Measurements from ENCODE around the gene MAP3K10.
"Not testable (repeated sequence)": the region's sequence is repeated elsewhere in the genome, so short reads cannot be mapped to it uniquely, and the experiment has no call there.

MAP3K10 gene

GRCh38 chr19:40170303-40170989 lies 20.8 kb upstream of the MAP3K10 start:
- DNase-seq (ENCODE audit: low read depth, low spot score) = not testable (repeated sequence)

GRCh38 chr19:40171293-40171692 lies 19.9 kb upstream of the MAP3K10 start:
- not testable (repeated sequence) for H3K4me3 ChIP-seq (ENCODE audit: low read length); DNase-seq (ENCODE audit: low read depth, low spot score)

More at GRCh38 chr19:40170303-40170989, 20.8 kb upstream of the MAP3K10 start:
- not testable (repeated sequence) for H3K4me3 ChIP-seq (ENCODE audit: low read length)

- no peak for DNase-seq (ENCODE audit: low read depth, low spot score)
- H3K4me3 ChIP-seq (ENCODE audit: low read length) = no peak overlapping the region
Measured at GRCh38 chr19:40174092-40174491, 17.1 kb upstream of the MAP3K10 start.

- no peak for DNase-seq (ENCODE audit: low read depth, low spot score)
- no peak overlapping the region for H3K4me3 ChIP-seq (ENCODE audit: low read length)
Measured at GRCh38 chr19:40175820-40176219, 15.4 kb upstream of the MAP3K10 start.

GRCh38 chr19:40177286-40178070 lies 13.7 kb upstream of the MAP3K10 start:
- no peak for DNase-seq (ENCODE audit: low read depth, low spot score)

GRCh38 chr19:40178756-40179155 lies 12.5 kb upstream of the MAP3K10 start:
- no peak for DNase-seq (ENCODE audit: low read depth, low spot score)
- no peak overlapping the region for H3K4me3 ChIP-seq (ENCODE audit: low read length)

More at GRCh38 chr19:40177286-40178070, 13.7 kb upstream of the MAP3K10 start:
- no peak overlapping the region for H3K4me3 ChIP-seq (ENCODE audit: low read length)

- no peak for DNase-seq (ENCODE audit: low read depth, low spot score)
- no peak overlapping the region for H3K4me3 ChIP-seq (ENCODE audit: low read length)
Measured at GRCh38 chr19:40184273-40184672, 7.0 kb upstream of the MAP3K10 start.

- peak overlapping the region; percentile 83 for H3K4me3 ChIP-seq (ENCODE audit: low read length)
- no peak for DNase-seq (ENCODE audit: low read depth, low spot score)
Measured at GRCh38 chr19:40191836-40192646, 815 bp downstream of the MAP3K10 start.

- DNase-seq (ENCODE audit: low read depth, low spot score) = no peak
- no peak overlapping the region for H3K4me3 ChIP-seq (ENCODE audit: low read length)
Measured at GRCh38 chr19:40192758-40193586, 1.7 kb downstream of the MAP3K10 start.

GRCh38 chr19:40193587-40193849 lies 2.3 kb downstream of the MAP3K10 start:
- H3K4me3 ChIP-seq (ENCODE audit: low read length) = no peak overlapping the region
- no peak for DNase-seq (ENCODE audit: low read depth, low spot score)

- H3K4me3 ChIP-seq (ENCODE audit: low read length) = no peak overlapping the region
- DNase-seq (ENCODE audit: low read depth, low spot score) = no peak
Measured at GRCh38 chr19:40198272-40198990, 7.2 kb downstream of the MAP3K10 start.

- DNase-seq (ENCODE audit: low read depth, low spot score) = no peak
Measured at GRCh38 chr19:40200341-40201099, 9.3 kb downstream of the MAP3K10 start.

GRCh38 chr19:40204381-40204780 lies 13.2 kb downstream of the MAP3K10 start:
- H3K4me3 ChIP-seq (ENCODE audit: low read length) = no peak overlapping the region
- no peak for DNase-seq (ENCODE audit: low read depth, low spot score)

More at GRCh38 chr19:40200341-40201099, 9.3 kb downstream of the MAP3K10 start:
- H3K4me3 ChIP-seq (ENCODE audit: low read length) = no peak overlapping the region

- H3K4me3 ChIP-seq (ENCODE audit: low read length) = no peak overlapping the region
- no peak for DNase-seq (ENCODE audit: low read depth, low spot score)
Measured at GRCh38 chr19:40205760-40206159, 14.5 kb downstream of the MAP3K10 start.

GRCh38 chr19:40208602-40209001 lies 17.4 kb downstream of the MAP3K10 start:
- DNase-seq (ENCODE audit: low read depth, low spot score) = no peak
- no peak overlapping the region for H3K4me3 ChIP-seq (ENCODE audit: low read length)

- DNase-seq (ENCODE audit: low read depth, low spot score) = no peak
- no peak overlapping the region for H3K4me3 ChIP-seq (ENCODE audit: low read length)
Measured at GRCh38 chr19:40210889-40211288, 19.7 kb downstream of the MAP3K10 start.

- DNase-seq (ENCODE audit: low read depth, low spot score) = no peak
- H3K4me3 ChIP-seq (ENCODE audit: low read length) = no peak overlapping the region
Measured at GRCh38 chr19:40213251-40213829, 22.1 kb downstream of the MAP3K10 start.

Data from Jurkat, Clone E6-1 (cell line).